ENCODE results near the gene MEDAG.

The MEDAG gene

GRCh38 chr13:30905932-30906383, at the start of gene MEDAG:
TSS of gene MEDAG (plus strand) at chr13:30906271. CDS start at chr13:30906516, 245 bp downstream.
- DNase-seq (ENCODE audit: low spot score), result no peak

DNA sequence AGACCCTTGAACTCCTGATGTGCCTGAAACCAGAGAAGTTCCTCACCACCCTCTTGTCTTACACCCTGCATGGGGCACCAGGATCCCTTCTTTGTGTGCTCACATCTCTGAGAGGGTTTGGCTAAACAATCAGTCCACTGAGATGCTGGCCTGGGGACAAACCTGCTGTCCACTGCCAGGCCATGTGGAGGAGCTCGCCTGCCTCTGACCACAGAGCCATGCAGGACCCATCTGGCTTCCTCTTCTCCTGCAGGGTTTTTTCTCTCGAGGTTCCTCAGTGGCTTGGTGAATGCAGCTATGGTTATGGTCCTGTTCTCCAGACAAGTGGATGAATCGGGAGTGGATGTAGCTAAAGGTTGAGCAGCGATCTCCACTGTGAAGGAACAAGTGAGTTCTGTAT, 49.1 kb upstream of the MEDAG start:
- DNase-seq (ENCODE audit: low spot score), result no peak

DNA sequence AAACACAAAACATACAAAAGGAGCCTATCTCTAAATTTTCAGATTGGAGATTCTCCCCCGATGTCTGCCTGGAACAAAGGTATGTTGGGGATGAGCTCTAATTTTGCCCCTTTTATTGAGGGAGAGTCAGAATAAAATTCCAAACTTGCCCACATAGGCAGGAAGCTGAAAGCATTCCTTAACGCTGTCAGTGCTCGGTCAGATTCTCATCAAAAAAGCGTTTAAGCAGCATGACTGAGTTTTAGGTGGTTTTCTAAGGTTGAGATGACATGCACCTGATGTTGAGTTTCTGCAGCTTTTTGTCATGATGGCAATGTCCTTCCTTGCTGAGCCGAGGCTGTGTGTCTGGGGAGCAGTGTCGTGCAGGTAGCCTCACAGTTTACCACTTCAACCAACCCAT, 48.4 kb upstream of the MEDAG start:
- no peak for DNase-seq (ENCODE audit: low spot score)

GRCh38 chr13:30859326-30859725, 46.7 kb upstream of the MEDAG start:
- DNase-seq (ENCODE audit: low spot score), result no peak

GRCh38 chr13:30861163-30861562, 44.9 kb upstream of the MEDAG start:
- no peak for DNase-seq (ENCODE audit: low spot score)

DNA sequence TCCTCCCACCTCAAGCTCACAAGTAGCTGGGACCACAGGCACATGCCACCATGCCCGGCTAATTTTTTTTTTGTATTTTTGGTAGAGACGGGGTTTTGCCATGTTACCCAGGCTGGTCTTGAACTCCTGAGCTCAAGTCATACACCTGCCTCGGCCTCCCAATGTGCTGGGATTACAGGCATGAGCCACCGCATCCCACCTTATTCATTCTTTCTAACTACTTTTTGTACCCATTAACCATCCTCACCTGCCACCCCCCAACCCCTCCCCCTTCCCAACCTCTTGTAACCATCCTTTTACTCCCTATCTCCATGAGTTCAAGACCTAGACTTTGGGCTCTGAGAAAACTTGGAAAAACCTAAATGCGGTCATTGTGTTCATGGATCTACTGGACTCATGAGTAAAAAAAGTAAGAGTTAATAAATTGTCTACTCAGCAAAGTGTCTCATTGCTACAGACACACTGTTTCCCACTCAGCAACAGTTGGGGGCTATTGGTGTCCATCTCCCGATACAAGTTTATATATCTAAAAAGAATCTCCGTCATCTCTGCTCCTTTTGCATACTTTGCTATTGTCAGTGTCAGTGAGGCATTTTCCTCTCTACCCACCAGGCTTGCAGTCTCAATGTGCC, 44.1 kb upstream of the MEDAG start:
- no peak for DNase-seq (ENCODE audit: low spot score)

- no peak for DNase-seq (ENCODE audit: low spot score)
Observed at GRCh38 chr13:30862707-30863106, 43.4 kb upstream of the MEDAG start.

- no peak for DNase-seq (ENCODE audit: low spot score)
Observed at GRCh38 chr13:30863231-30863630, 42.8 kb upstream of the MEDAG start.

DNA sequence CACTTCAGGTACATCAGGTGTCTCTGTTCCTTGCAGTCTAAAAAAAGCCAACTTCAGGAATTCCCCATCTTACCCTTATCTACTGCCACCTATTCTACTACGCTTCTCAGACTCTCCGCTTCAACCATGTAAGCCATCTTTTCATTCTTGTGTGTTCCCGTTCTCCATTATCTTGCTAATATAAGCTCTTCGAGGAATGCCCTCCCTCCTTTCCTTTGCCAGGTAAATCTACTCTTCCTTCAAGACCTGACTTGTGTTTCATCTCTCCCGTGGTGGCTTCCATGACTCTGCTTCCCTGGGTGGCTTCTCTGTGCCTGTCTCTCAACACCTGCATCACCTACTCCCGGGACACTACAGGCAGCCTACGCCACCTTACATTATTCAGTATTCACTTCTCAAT, 42.3 kb upstream of the MEDAG start:
- DNase-seq (ENCODE audit: low spot score), result no peak

- DNase-seq (ENCODE audit: low spot score), result no peak
Observed at GRCh38 chr13:30864433-30865122, 41.5 kb upstream of the MEDAG start.

DNA sequence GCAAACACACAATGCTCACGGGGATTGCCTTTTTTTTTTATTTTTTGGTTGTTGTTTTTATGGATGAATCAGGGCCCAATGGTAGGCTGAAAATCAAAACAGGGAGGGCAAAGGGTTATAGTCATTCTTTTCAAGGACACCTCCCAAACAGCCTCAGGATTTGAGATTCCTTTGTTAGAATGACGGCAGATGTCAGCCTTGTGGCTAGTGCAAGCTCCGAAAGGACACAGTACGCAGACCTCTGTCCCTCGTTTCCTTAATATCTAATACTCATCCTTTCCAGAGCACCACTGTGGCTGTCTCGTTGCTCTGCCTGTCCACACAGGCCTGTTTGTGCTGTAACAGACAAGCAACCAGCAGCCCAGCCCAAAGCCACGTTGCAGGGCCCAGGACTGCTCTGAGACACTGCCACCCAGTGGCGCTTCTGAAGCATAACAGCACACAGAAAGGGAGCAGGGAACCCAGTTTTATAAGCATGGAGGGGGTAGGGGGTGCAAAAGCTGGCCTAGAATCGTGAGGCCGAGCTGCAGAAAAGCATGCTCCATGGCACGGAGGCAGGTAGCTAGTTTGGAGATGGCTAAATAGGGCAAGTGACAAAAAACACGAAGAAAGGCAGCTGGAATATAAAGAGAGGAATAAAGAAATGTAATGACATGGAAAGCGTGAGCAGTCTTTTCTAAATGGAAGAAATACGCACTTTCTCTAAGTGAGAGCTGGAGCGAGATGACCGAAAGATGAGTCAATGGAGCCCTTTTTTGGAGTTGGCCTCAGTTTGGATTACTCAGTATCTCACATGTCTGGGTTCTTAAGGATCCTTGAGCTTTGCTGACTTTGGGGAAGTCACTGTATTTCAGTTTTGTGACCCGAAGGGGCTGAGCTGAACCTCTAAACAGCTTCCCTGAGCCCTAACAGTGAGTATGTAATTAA, 40.7 kb upstream of the MEDAG start:
- DNase-seq (ENCODE audit: low spot score), result peak; percentile 84

GRCh38 chr13:30866677-30867076, 39.4 kb upstream of the MEDAG start:
- no peak for DNase-seq (ENCODE audit: low spot score)

DNA sequence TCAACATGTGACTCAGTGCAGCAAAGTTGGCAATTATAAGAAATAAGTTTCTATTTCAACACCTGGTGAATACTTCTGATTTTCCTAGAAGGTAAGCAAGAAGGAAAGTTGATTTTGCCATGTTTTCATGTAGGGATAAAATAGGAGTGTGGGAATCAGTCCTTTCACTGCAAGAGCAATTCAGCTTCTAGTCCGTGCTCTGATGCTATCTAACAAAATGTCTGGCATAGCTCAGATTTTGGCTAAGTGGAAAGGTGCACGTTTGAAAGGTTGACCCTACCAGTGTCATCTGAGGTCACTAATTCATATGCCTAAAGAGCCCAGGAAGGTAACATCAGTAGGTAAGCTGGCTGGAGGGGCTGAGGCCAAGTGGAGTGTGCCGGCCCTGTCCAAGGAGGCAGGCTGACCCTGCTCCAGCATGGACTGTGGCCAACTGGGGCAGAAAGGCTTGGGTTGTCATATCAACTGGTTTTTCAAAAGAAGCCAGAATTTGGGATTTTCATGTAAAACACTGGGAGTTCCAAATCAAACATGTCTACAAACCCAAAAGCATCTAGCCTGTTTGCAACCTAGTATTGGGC, 38.9 kb upstream of the MEDAG start:
- no peak for DNase-seq (ENCODE audit: low spot score)

DNA sequence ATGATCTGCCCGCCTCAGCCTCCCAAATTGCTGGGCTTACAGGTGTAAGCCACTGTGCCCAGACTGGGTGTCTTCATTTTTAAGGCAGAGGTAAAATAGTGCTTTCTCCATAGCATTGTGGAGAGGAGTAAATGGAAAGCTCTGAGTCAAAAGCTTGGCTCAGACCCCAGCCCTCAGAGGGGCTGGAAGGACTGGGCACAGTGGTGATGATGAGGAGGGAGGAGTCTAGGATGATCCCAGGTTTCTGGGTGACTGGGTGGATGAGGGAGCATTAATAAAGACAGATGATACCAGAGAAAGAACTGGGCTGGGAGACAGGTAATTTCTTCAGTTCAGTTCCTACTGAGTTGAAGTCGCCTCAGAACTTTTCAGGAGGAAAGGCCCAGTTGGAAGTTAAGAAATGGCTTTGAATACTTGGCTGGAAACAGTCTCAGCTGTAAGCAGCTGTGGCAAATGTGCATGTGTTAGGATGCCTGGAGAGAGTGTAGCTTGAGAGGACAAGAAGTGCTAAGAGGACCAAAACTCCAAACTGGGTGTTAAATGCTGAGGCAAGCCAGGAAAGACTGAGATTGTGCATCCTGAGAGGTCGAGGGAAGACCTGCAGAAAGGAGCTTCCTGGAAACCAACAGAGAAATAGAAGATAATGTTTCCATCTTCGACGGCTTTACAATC, 37.1 kb upstream of the MEDAG start:
- DNase-seq (ENCODE audit: low spot score), result no peak

- no peak for DNase-seq (ENCODE audit: low spot score)
Observed at GRCh38 chr13:30869491-30869890, 36.6 kb upstream of the MEDAG start.

- DNase-seq (ENCODE audit: low spot score), result peak; percentile 98
Observed at GRCh38 chr13:30870049-30870884, 35.8 kb upstream of the MEDAG start.

DNA sequence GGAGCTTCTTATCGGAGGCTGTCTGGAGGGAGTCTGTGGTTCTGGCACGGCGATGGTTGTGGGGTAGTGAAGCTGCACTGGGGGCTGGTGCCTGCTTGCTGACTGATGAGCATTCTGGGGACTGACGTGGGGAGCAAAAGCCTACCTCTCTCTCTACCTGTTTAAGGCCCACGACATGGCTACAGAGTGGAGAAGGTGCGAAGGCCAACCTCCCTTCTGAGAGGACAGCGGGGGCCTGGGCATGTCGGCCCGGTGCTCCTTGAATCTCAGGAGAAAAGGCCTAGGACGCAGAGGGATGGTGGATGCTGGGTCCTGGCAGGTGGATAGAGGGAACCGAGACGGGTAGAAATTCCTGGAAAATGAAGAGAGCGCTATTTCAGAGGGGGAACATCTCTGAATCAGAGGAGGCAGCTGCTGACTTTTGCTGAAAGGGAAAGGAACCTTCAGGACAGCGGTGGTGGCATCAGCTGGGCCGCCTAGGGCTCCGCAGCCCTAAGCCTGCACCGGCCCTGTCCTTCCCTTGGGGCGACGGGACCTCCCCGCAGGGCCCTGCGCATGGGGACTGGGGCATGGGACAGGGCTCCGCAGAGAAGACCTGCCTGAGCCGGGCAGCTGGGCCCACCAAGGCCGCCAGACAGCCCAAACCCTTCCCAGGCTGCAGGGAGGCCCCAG, 35.0 kb upstream of the MEDAG start:
- DNase-seq (ENCODE audit: low spot score), result no peak

- no peak for DNase-seq (ENCODE audit: low spot score)
Observed at GRCh38 chr13:30871588-30872275, 34.3 kb upstream of the MEDAG start.

DNA sequence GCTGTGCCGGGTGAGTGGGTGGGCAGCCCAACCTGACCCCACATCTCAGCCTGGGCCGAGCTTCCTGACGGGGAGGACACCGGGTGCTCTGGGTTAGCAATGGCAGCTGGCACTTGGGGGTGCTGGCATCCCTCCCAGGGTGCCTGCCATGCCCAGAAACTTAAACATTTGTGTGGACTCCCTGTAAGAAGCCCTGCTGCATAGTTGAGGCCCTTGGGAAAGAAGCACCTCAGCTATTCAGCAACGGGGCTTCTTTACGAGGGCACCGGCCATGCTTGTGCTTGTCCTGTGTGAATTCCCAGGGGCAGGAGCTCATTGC, 33.8 kb upstream of the MEDAG start:
- no peak for DNase-seq (ENCODE audit: low spot score)
